ENCODE data around the gene KLRG1.

KLRG1 gene

DNA sequence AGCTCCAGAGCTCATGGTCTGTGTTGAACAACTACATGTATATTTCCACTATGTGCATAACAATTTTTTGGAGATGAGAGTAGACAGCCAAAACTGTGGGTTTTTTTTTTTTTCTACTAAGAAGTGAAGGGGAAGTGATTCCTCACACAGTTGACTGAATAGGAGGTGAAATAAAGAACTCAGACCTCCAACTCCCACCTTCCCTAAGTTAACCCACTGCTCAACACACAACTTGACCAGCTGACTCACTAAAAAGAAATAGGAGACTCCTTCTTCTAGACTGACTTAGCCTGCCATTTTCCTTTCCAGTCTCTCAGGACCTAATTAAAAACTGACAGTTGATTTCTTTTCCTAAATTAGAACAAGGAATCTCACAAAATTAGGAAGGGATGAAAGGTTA lies 41.6 kb upstream of the KLRG1 start:
- H3K79me2 ChIP-seq (ENCODE audit: control insufficient read depth, insufficient read depth, low read length, poor library complexity): peaks cover 7% of the 10 kb centered on the region
- H3K4me2 ChIP-seq (ENCODE audit: low read length): no peak overlapping the region
- no peak overlapping the region for H3K23ac ChIP-seq (ENCODE audit: low read length)
- H3K27ac ChIP-seq (ENCODE audit: low read depth, low read length): no peak overlapping the region
- H3K9ac ChIP-seq (ENCODE audit: low read length): no peak overlapping the region
- H4K91ac ChIP-seq (ENCODE audit: low read depth, low read length): no peak overlapping the region
- H2BK120ac ChIP-seq (ENCODE audit: insufficient read depth, low read length, poor library complexity): no peak overlapping the region
- no peak overlapping the region for H3K4me3 ChIP-seq (ENCODE audit: low read depth, low read length)
- H2AK5ac ChIP-seq (ENCODE audit: low read length): no peak overlapping the region
- H2BK12ac ChIP-seq (ENCODE audit: low read length): no peak overlapping the region
- DNase-seq: no peak
- no peak overlapping the region for H2AFZ ChIP-seq (ENCODE audit: insufficient read depth, low read length, poor library complexity)
- H3K18ac ChIP-seq (ENCODE audit: low read length): no peak overlapping the region
- no peaks in the 10 kb centered on the region for H3K27me3 ChIP-seq (ENCODE audit: insufficient read depth, low read length)
- peaks cover 9% of the 10 kb centered on the region for H3K79me1 ChIP-seq (ENCODE audit: low read length)
- peak overlapping the region; percentile 58 for H3K4ac ChIP-seq (ENCODE audit: low read depth, low read length)
- no peak overlapping the region for H4K12ac ChIP-seq (ENCODE audit: low read depth, low read length)
- no peak overlapping the region for H4K8ac ChIP-seq (ENCODE audit: low read depth, low read length)
- H2BK5ac ChIP-seq (ENCODE audit: low read depth, low read length, poor library complexity): no peak overlapping the region
- no peak overlapping the region for H3K14ac ChIP-seq (ENCODE audit: low read length)
- peaks cover 2 to 4% of the 10 kb centered on the region in 2 experiments for H3K4me1 ChIP-seq (ENCODE audit: control insufficient read depth in 1 of 2, insufficient read depth in 2 of 2, low read length in 2 of 2)
- peaks cover 12 to 20% of the 10 kb centered on the region in 2 experiments for H3K36me3 ChIP-seq (ENCODE audit: control insufficient read depth in 1 of 2, insufficient read depth in 2 of 2, low read length in 2 of 2)
- no peaks in the 10 kb centered on the region for H3K9me3 ChIP-seq (ENCODE audit: insufficient read depth, low read depth, low read length)

DNA sequence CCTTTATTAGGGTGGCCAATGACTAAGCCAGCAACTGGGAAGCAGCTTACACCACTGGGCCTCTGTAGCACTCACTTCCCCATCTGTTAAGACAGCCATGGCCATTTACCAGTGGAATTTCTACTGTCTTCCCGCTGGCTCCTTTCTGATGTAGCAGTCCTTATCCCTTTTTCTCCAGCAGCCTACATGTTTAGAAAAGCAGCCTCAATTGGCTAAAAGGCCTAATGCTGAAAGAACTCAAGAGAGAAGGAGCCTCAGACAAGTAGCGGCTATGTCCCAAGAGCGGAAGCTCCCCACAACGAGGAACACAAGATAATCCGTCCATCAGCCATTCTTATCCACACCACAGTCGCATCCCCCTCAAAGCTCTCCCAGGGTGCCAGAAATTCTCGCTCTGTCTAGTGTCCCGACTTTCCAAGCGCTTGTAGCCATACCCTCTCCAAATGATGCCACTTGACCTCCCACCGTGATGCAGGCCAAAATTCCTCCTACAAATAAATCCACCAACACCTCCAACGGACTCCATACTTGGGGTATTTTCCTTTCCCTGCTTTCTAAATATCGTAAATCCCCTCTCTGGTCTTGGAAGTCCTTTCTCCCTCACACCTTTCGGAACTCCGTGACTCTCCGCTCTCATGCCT lies 40.5 kb upstream of the KLRG1 start:
- H2AK5ac ChIP-seq (ENCODE audit: low read length): no peak overlapping the region
- peak overlapping the region; percentile 9 for H2AFZ ChIP-seq (ENCODE audit: insufficient read depth, low read length, poor library complexity)
- peak overlapping the region; percentile 38 for H3K27ac ChIP-seq (ENCODE audit: low read depth, low read length)
- peaks cover 2 to 4% of the 10 kb centered on the region in 2 experiments for H3K4me1 ChIP-seq (ENCODE audit: control insufficient read depth in 1 of 2, insufficient read depth in 2 of 2, low read length in 2 of 2)
- H3K4me3 ChIP-seq (ENCODE audit: low read depth, low read length): peak overlapping the region; percentile 92
- peak overlapping the region; percentile 49 for H3K4ac ChIP-seq (ENCODE audit: low read depth, low read length)
- peak overlapping the region; percentile 38 for H3K14ac ChIP-seq (ENCODE audit: low read length)
- H3K9me3 ChIP-seq (ENCODE audit: insufficient read depth, low read depth, low read length): no peaks in the 10 kb centered on the region
- H3K23ac ChIP-seq (ENCODE audit: low read length): no peak overlapping the region
- H3K4me2 ChIP-seq (ENCODE audit: low read length): peak overlapping the region; percentile 93
- peak overlapping the region; percentile 21 for H3K18ac ChIP-seq (ENCODE audit: low read length)
- no peak overlapping the region for H2BK12ac ChIP-seq (ENCODE audit: low read length)
- no CpG with 5 or more reads among the region's 15 CpGs for WGBS (ENCODE audit: extremely low coverage, insufficient coverage, insufficient read length)
- peak overlapping the region; percentile 75 for H4K8ac ChIP-seq (ENCODE audit: low read depth, low read length)
- peaks cover 7% of the 10 kb centered on the region for H3K79me2 ChIP-seq (ENCODE audit: control insufficient read depth, insufficient read depth, low read length, poor library complexity)
- no peak overlapping the region for H2BK5ac ChIP-seq (ENCODE audit: low read depth, low read length, poor library complexity)
- peak overlapping the region; percentile 90 for H3K9ac ChIP-seq (ENCODE audit: low read length)
- peak overlapping the region; percentile 41 for H4K91ac ChIP-seq (ENCODE audit: low read depth, low read length)
- H4K12ac ChIP-seq (ENCODE audit: low read depth, low read length): peak overlapping the region; percentile 33
- peaks cover 9% of the 10 kb centered on the region for H3K79me1 ChIP-seq (ENCODE audit: low read length)
- H3K36me3 ChIP-seq (ENCODE audit: control insufficient read depth in 1 of 2, insufficient read depth in 2 of 2, low read length in 2 of 2): peaks cover 6 to 10% of the 10 kb centered on the region in 2 experiments
- no peaks in the 10 kb centered on the region for H3K27me3 ChIP-seq (ENCODE audit: insufficient read depth, low read length)
- no peak overlapping the region for H2BK120ac ChIP-seq (ENCODE audit: insufficient read depth, low read length, poor library complexity)
- peak; percentile 30 to 38 for DNase-seq

DNA sequence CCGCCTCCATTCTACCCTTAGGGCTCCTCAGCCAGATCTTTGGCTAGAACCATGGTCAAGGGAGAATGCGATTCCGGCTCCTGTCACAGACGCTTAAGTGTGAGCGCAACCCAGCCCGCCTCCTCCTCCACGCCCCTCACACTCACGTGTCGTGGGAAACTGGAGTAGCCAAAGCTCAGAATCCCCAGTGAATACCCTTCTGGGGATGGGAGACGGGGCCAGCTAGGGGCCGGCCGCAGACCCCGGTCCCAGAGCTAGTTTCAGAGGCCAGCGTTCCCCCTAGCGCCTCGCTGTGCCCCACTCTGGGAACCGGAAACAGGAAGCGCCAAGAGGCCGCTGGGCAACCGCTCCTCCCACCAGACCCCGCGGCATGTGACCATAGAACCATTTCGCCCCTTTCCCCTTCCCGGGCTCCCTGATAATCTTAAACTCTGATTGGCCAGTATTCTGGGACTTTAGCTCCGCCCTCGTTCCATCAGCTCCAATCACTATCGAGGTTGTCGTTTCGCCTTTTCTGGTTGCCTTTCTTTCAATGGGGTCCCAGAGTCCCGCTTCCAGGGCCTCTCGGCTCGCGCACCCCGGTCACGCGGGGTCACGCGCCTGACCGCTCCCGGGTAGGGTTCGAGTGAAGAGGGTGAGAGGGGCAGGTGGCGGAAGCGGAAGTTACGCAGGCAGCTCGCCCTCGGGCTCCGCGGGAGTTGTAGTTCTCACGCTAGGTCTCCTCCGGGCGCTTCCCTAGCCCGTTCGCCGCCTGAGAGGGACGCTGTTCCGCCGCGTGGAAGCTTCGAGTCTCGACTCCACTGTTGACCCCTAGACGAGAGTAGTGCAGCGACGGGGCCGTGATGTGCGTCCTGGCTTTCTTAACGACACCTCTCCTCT lies 39.8 kb upstream of the KLRG1 start, which contains the start of gene M6PR:
Gene M6PR, minus strand, starts transcription at position 304 of the 879 bp plus-strand sequence. CDS start 3,241 bp downstream, outside the sequence.
- Histone ChIP-seq H3K14ac (ENCODE audit: low read length) (peak within 1 kb of the TSS; percentile 92), H2BK120ac (ENCODE audit: insufficient read depth, low read length, poor library complexity) (peak within 1 kb of the TSS; percentile 86), H3K27ac (ENCODE audit: low read depth, low read length) (peak within 1 kb of the TSS; percentile 83), H2BK5ac (ENCODE audit: low read depth, low read length, poor library complexity) (peak within 1 kb of the TSS; percentile 97), H3K23ac (ENCODE audit: low read length) (no peak within 1 kb of the TSS), H3K79me2 (ENCODE audit: control insufficient read depth, insufficient read depth, low read length, poor library complexity) (peaks cover 7% of the 10 kb centered on the region), H4K12ac (ENCODE audit: low read depth, low read length) (peak within 1 kb of the TSS; percentile 89), H3K79me1 (ENCODE audit: low read length) (peaks cover 9% of the 10 kb centered on the region), H3K18ac (ENCODE audit: low read length) (peak within 1 kb of the TSS; percentile 86), H4K91ac (ENCODE audit: low read depth, low read length) (peak within 1 kb of the TSS; percentile 96), H3K4me3 (ENCODE audit: low read depth, low read length) (peak within 1 kb of the TSS; percentile 92), H3K9me3 (ENCODE audit: insufficient read depth, low read depth, low read length) (no peaks in the 10 kb centered on the region), H2AFZ (ENCODE audit: insufficient read depth, low read length, poor library complexity) (peak within 1 kb of the TSS; percentile 96), H3K4me1 (ENCODE audit: control insufficient read depth in 1 of 2, insufficient read depth in 2 of 2, low read length in 2 of 2) (peaks cover 2 to 4% of the 10 kb centered on the region in 2 experiments), H2BK12ac (ENCODE audit: low read length) (peak within 1 kb of the TSS; percentile 63), H3K4me2 (ENCODE audit: low read length) (peak within 1 kb of the TSS; percentile 93), H3K27me3 (ENCODE audit: insufficient read depth, low read length) (no peaks in the 10 kb centered on the region), H3K9ac (ENCODE audit: low read length) (peak within 1 kb of the TSS; percentile 90), H3K36me3 (ENCODE audit: control insufficient read depth in 1 of 2, insufficient read depth in 2 of 2, low read length in 2 of 2) (peaks cover 6 to 10% of the 10 kb centered on the region in 2 experiments), H2AK5ac (ENCODE audit: low read length) (no peak within 1 kb of the TSS), H3K4ac (ENCODE audit: low read depth, low read length) (peak within 1 kb of the TSS; percentile 72), H4K8ac (ENCODE audit: low read depth, low read length) (peak within 1 kb of the TSS; percentile 99)
- DNase-seq: peak; percentile 89 to 91
- WGBS (ENCODE audit: extremely low coverage, insufficient coverage, insufficient read length): no CpG with 5 or more reads among the region's 66 CpGs

DNA sequence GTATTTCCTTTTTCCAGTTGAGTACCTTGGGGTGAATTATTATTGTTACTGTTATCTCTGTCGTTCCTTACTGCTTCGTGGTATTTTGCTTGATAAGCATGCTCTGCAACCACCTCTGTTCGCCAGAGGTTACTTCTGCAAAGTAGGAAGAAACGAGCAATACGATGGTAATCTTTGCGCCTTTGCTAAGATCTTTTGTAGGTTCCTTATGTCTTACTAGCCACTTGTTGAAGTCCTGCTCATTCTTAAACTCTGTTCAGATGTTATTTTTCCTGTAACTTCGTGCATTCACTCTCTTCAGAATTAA lies 39.2 kb upstream of the KLRG1 start:
- Histone ChIP-seq H2BK12ac (ENCODE audit: low read length) (no peak overlapping the region), H4K8ac (ENCODE audit: low read depth, low read length) (peak overlapping the region; percentile 99), H3K23ac (ENCODE audit: low read length) (no peak overlapping the region), H3K27me3 (ENCODE audit: insufficient read depth, low read length) (no peaks in the 10 kb centered on the region), H3K36me3 (ENCODE audit: control insufficient read depth in 1 of 2, insufficient read depth in 2 of 2, low read length in 2 of 2) (peaks cover 2 to 4% of the 10 kb centered on the region in 2 experiments), H3K27ac (ENCODE audit: low read depth, low read length) (no peak overlapping the region), H3K9ac (ENCODE audit: low read length) (peak overlapping the region; percentile 22), H3K4me1 (ENCODE audit: control insufficient read depth in 1 of 2, insufficient read depth in 2 of 2, low read length in 2 of 2) (peaks cover 2 to 4% of the 10 kb centered on the region in 2 experiments), H2AFZ (ENCODE audit: insufficient read depth, low read length, poor library complexity) (peak overlapping the region; percentile 96), H4K91ac (ENCODE audit: low read depth, low read length) (no peak overlapping the region), H3K4ac (ENCODE audit: low read depth, low read length) (no peak overlapping the region), H3K9me3 (ENCODE audit: insufficient read depth, low read depth, low read length) (no peaks in the 10 kb centered on the region), H3K79me2 (ENCODE audit: control insufficient read depth, insufficient read depth, low read length, poor library complexity) (peaks cover 7% of the 10 kb centered on the region), H2BK120ac (ENCODE audit: insufficient read depth, low read length, poor library complexity) (no peak overlapping the region), H3K79me1 (ENCODE audit: low read length) (peaks cover 9% of the 10 kb centered on the region), H2BK5ac (ENCODE audit: low read depth, low read length, poor library complexity) (no peak overlapping the region), H4K12ac (ENCODE audit: low read depth, low read length) (peak overlapping the region; percentile 65), H2AK5ac (ENCODE audit: low read length) (no peak overlapping the region), H3K4me2 (ENCODE audit: low read length) (peak overlapping the region; percentile 93), H3K18ac (ENCODE audit: low read length) (peak overlapping the region; percentile 70), H3K4me3 (ENCODE audit: low read depth, low read length) (peak overlapping the region; percentile 92), H3K14ac (ENCODE audit: low read length) (no peak overlapping the region)
- no peak for DNase-seq
- WGBS (ENCODE audit: extremely low coverage, insufficient coverage, insufficient read length): no CpG with 5 or more reads among the region's 7 CpGs

All from trophoblast cell (in vitro differentiated cells and primary cell).